Muscle layer of duodenum (tissue), 2 donors: Measurements from ENCODE around the gene TSKS.
"Not testable (repeated sequence)": the region's sequence is repeated elsewhere in the genome, so short reads cannot be mapped to it uniquely, and the experiment has no call there.

Experiments
- H3K27ac ChIP-seq: one replicate; pipeline ENCODE4 v1.7.0; 2013; ENCODE audit warnings: mild to moderate bottlenecking, low read length
- H3K27me3 ChIP-seq: one replicate; pipeline ENCODE4 v1.7.0; 2013; ENCODE audit warnings: low read depth, mild to moderate bottlenecking, control low read depth, low read length
- H3K36me3 ChIP-seq, 2 donors: one replicate each; pipeline ENCODE4 v1.7.0; 2013; ENCODE audit warnings: low read length in 2 of 2, control low read depth in 1 of 2, mild to moderate bottlenecking in 1 of 2; ENCODE audit not compliant: insufficient read depth in 2 of 2, control insufficient read depth in 1 of 2
- H3K4me1 ChIP-seq, 2 donors: one replicate each; pipeline ENCODE4 v1.7.0; 2013; ENCODE audit warnings: low read length in 2 of 2, mild to moderate bottlenecking in 2 of 2, control low read depth in 1 of 2, moderate library complexity in 1 of 2; ENCODE audit not compliant: insufficient read depth in 2 of 2, control insufficient read depth in 1 of 2
- H3K4me3 ChIP-seq, 2 donors: one replicate each; pipeline ENCODE4 v1.7.0; 2013; ENCODE audit warnings: low read length in 2 of 2, low read depth in 1 of 2, mild to moderate bottlenecking in 1 of 2
- H3K9me3 ChIP-seq, 2 donors: one replicate each; pipeline ENCODE4 v1.7.0; 2013; ENCODE audit warnings: low read length in 2 of 2, control low read depth in 1 of 2, mild to moderate bottlenecking in 1 of 2; ENCODE audit not compliant: control insufficient read depth in 1 of 2
- donor health status: healthy.

TSKS gene

GRCh38 chr19:49739933-49740332 lies 23.2 kb downstream of the TSKS start:
- H3K36me3 ChIP-seq: no peaks in the 10 kb centered on the region
- H3K4me1 ChIP-seq: no peaks in the 10 kb centered on the region
- no peak overlapping the region for H3K27ac ChIP-seq
- H3K4me3 ChIP-seq: no peak overlapping the region
- no peaks in the 10 kb centered on the region for H3K9me3 ChIP-seq
- H3K27me3 ChIP-seq: no peaks in the 10 kb centered on the region

GRCh38 chr19:49739098-49739497 lies 24.0 kb downstream of the TSKS start:
- H3K4me3 ChIP-seq: no peak overlapping the region
- H3K9me3 ChIP-seq: no peaks in the 10 kb centered on the region
- no peaks in the 10 kb centered on the region for H3K27me3 ChIP-seq
- no peaks in the 10 kb centered on the region for H3K36me3 ChIP-seq
- H3K27ac ChIP-seq: no peak overlapping the region
- no peaks in the 10 kb centered on the region for H3K4me1 ChIP-seq

GRCh38 chr19:49738268-49738667 lies 24.8 kb downstream of the TSKS start:
- H3K9me3 ChIP-seq: no peaks in the 10 kb centered on the region

GRCh38 chr19:49730166-49730565 lies 32.9 kb downstream of the TSKS start:
- H3K36me3 ChIP-seq: no peaks in the 10 kb centered on the region
- no peaks in the 10 kb centered on the region for H3K4me1 ChIP-seq
- no peak overlapping the region for H3K27ac ChIP-seq
- H3K4me3 ChIP-seq: no peak overlapping the region
- no peaks in the 10 kb centered on the region for H3K27me3 ChIP-seq
- no peaks in the 10 kb centered on the region for H3K9me3 ChIP-seq

More at GRCh38 chr19:49738268-49738667, 24.8 kb downstream of the TSKS start:
- Histone ChIP-seq H3K4me3 (no peak overlapping the region), H3K36me3 (no peaks in the 10 kb centered on the region), H3K27me3 (no peaks in the 10 kb centered on the region), H3K27ac (no peak overlapping the region), H3K4me1 (no peaks in the 10 kb centered on the region)

GRCh38 chr19:49727217-49728030 lies 35.7 kb downstream of the TSKS start:
- Histone ChIP-seq H3K4me1 (no peaks in the 10 kb centered on the region), H3K27ac (no peak overlapping the region), H3K4me3 (no peak overlapping the region), H3K9me3 (no peaks in the 10 kb centered on the region), H3K27me3 (no peaks in the 10 kb centered on the region), H3K36me3 (no peaks in the 10 kb centered on the region)

- not testable (repeated sequence) for H3K4me3 ChIP-seq, H3K9me3 ChIP-seq, H3K36me3 ChIP-seq, H3K27me3 ChIP-seq, H3K4me1 ChIP-seq, H3K27ac ChIP-seq
Measured at GRCh38 chr19:49719420-49719819, 43.7 kb downstream of the TSKS start.

- Histone ChIP-seq H3K27me3 (no peaks in the 10 kb centered on the region), H3K9me3 (no peaks in the 10 kb centered on the region), H3K4me1 (no peaks in the 10 kb centered on the region), H3K4me3 (no peak overlapping the region), H3K27ac (no peak overlapping the region), H3K36me3 (no peaks in the 10 kb centered on the region)
Measured at GRCh38 chr19:49718991-49719390, 44.1 kb downstream of the TSKS start.

GRCh38 chr19:49718511-49718910 lies 44.6 kb downstream of the TSKS start:
- no peaks in the 10 kb centered on the region for H3K4me1 ChIP-seq
- no peak overlapping the region for H3K27ac ChIP-seq
- H3K9me3 ChIP-seq: no peaks in the 10 kb centered on the region
- H3K4me3 ChIP-seq: no peak overlapping the region
- H3K27me3 ChIP-seq: no peaks in the 10 kb centered on the region
- H3K36me3 ChIP-seq: no peaks in the 10 kb centered on the region

- Histone ChIP-seq H3K4me1 (peaks cover 0 to 3% of the 10 kb centered on the region in 2 donors), H3K36me3 (no peaks in the 10 kb centered on the region), H3K27ac (no peak overlapping the region), H3K27me3 (no peaks in the 10 kb centered on the region), H3K4me3 (no peak overlapping the region), H3K9me3 (no peaks in the 10 kb centered on the region)
Measured at GRCh38 chr19:49716154-49716553, 47.0 kb downstream of the TSKS start.

GRCh38 chr19:49713236-49713845 lies 49.8 kb downstream of the TSKS start:
- no peaks in the 10 kb centered on the region for H3K9me3 ChIP-seq
- peaks cover 0 to 3% of the 10 kb centered on the region in 2 donors for H3K4me1 ChIP-seq
- H3K27me3 ChIP-seq: no peaks in the 10 kb centered on the region
- H3K4me3 ChIP-seq: no peak overlapping the region
- no peak overlapping the region for H3K27ac ChIP-seq
- no peaks in the 10 kb centered on the region for H3K36me3 ChIP-seq

GRCh38 chr19:49712397-49712859 lies 50.7 kb downstream of the TSKS start:
- Histone ChIP-seq H3K4me1 (peaks cover 0 to 3% of the 10 kb centered on the region in 2 donors), H3K9me3 (no peaks in the 10 kb centered on the region), H3K4me3 (no peak overlapping the region), H3K36me3 (no peaks in the 10 kb centered on the region), H3K27ac (no peak overlapping the region), H3K27me3 (no peaks in the 10 kb centered on the region)
